Astrocyte of the cerebellum (primary cell): Measurements from ENCODE around the gene LSM4.
"Not testable (repeated sequence)": the region's sequence is repeated elsewhere in the genome, so short reads cannot be mapped to it uniquely, and the experiment has no call there.

Source experiments
- DNase-seq: peaks from one replicate; pipeline ENCODE4 v3.0.0-alpha.2; 2011; ENCODE audit warnings: low read depth
- H3K4me3 ChIP-seq: 2 replicates; pipeline ENCODE4 v1.5.1; 2011; ENCODE audit warnings: mild to moderate bottlenecking, low read depth, low read length, moderate library complexity
- in situ Hi-C: cut with HindIII; loops from 2 replicates; pipeline ENCODE4 v1.10.0; 2017; ENCODE audit warnings: low sequenced_read_pairs
- TF ChIP-seq, protein P1 (sequence below): IDR thresholded peaks from 2 replicates; pipeline ENCODE4 v1.5.1; 2012; ENCODE audit warnings: low read length, low read depth, moderate library complexity, mild to moderate bottlenecking; ENCODE audit errors: missing control alignments

The LSM4 gene

GRCh38 chr19:18322759-18323460 is at the start of gene LSM4:
Gene LSM4 (minus strand): TSS chr19:18323076. CDS start chr19:18323020, 56 bp downstream.
- DNase-seq, result peak; percentile 92
- peak within 1 kb of the TSS; percentile 75 for H3K4me3 ChIP-seq
- in situ Hi-C loops, result no loop called here
- TF ChIP-seq, protein P1, sequence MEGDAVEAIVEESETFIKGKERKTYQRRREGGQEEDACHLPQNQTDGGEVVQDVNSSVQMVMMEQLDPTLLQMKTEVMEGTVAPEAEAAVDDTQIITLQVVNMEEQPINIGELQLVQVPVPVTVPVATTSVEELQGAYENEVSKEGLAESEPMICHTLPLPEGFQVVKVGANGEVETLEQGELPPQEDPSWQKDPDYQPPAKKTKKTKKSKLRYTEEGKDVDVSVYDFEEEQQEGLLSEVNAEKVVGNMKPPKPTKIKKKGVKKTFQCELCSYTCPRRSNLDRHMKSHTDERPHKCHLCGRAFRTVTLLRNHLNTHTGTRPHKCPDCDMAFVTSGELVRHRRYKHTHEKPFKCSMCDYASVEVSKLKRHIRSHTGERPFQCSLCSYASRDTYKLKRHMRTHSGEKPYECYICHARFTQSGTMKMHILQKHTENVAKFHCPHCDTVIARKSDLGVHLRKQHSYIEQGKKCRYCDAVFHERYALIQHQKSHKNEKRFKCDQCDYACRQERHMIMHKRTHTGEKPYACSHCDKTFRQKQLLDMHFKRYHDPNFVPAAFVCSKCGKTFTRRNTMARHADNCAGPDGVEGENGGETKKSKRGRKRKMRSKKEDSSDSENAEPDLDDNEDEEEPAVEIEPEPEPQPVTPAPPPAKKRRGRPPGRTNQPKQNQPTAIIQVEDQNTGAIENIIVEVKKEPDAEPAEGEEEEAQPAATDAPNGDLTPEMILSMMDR, result peak; percentile 35

DNA sequence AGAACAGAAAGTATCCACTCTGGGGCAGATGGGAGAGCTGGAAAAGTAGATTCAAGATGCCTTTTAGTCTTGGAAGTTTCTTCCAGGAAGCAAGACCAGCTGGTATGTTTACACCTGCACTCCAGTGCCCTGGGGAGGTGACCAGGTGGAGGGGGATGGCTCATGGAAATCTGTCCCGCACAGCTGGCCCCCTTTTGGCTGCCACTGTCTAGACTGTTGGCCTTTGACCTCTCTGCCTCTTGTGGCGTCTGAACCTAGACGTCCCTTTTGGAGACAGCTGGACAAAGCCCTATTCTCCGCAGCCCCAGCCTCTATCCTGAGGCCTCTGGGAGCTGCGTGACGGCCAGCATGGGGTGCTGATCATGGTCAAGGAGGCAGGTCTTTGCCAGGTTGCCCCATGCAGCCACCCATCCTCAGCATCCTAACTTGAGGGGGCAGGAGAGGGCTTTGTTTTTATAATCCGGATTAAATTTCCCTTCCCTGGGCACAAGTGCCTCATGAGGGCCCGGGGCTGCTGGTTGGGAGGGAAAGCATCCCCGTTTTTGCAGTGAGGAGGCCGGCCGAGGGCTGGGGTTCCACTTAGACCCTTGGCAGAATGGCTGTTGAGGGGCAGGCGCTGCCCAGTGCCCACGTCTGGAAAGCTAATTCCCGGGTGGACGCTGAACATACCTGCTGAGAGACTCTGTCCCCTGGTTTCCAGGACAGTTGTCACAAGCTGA is 45.8 kb upstream of the LSM4 start:
- in situ Hi-C loops, result no loop called here
- no peak overlapping the region for H3K4me3 ChIP-seq
- no peak for DNase-seq
- TF ChIP-seq, protein P1, result no peak

GRCh38 chr19:18366021-18366435 is 43.2 kb upstream of the LSM4 start:
- TF ChIP-seq, protein P1, result no peak
- in situ Hi-C loops, result no loop called here
- H3K4me3 ChIP-seq, result no peak overlapping the region
- DNase-seq, result no peak

- TF ChIP-seq, protein P1, result no peak
- in situ Hi-C loops, result no loop called here
- H3K4me3 ChIP-seq, result no peak overlapping the region
- DNase-seq, result peak; percentile 99
Observed at GRCh38 chr19:18364826-18365528, 42.1 kb upstream of the LSM4 start.

DNA sequence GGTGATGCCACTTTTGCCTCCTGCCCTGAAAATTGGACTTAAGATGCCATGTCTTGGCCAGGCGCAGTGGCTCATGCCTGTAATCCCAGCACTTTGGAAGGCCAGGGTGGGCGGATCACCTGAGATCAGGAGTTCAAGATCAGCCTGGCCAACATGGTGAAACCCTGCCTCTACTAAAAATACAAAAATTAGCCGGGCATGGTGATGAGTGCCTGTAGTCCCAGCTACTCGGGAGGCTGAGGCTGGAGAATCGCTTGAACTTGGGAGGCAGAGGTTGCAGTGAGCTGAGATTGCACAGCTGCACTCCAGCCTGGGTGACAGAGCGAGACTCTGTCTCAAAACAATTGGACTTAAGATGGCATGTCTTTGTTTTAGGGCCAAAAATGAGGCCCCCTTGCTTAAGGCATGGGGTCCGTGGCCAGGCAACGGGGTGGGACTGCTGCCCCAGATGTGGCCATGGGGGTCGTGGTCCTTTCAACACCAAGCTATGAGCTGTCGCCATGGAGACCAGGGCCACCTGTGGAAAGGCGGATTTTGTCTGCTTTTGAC is 41.5 kb upstream of the LSM4 start:
- DNase-seq, in situ Hi-C loops, H3K4me3 ChIP-seq: not testable (repeated sequence)

DNA sequence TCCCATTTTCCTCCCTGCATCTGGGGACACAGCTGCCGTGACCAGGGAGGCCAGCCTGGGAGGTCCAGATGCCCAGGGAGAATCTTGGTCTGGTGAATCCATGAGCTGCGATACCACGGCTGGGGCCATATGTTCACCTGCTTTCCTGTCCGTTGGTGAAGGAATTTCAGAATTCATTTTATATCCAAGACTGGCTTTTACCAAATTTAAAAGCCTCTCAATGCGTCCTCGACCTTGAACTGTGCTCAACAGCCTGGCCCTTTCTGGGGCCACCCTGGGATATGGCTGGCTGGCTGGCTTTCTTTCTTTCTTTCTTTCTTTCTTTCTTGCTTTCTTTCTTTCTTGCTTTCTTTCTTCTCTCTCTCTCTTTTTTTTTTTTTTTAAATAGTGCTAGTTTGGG is 40.9 kb upstream of the LSM4 start:
- in situ Hi-C loops, result no loop called here
- no peak overlapping the region for H3K4me3 ChIP-seq
- TF ChIP-seq, protein P1, result no peak
- DNase-seq, result no peak
